Neuronal stem cell (in vitro differentiated cells): ENCODE results near the gene PTPN21.

Experiments
- DNase-seq: peaks from one replicate; pipeline ENCODE4 v3.0.0-alpha.2; 2013; ENCODE audit warnings: low spot score
- H2AFZ ChIP-seq: one replicate; pipeline ENCODE4 v1.6.1; 2013; ENCODE audit warnings: mild to moderate bottlenecking, low read length, inconsistent platforms
- H2AK5ac ChIP-seq: 2 replicates; pipeline ENCODE4 v1.6.1; 2013; ENCODE audit warnings: low read depth, mild to moderate bottlenecking, inconsistent platforms, low read length, moderate library complexity, mixed read lengths
- H2BK120ac ChIP-seq: 2 replicates; pipeline ENCODE4 v1.6.1; 2013; ENCODE audit warnings: low read depth, mild to moderate bottlenecking, inconsistent platforms, low read length, moderate library complexity, mixed read lengths
- H2BK12ac ChIP-seq: one replicate; pipeline ENCODE4 v1.6.1; 2013; ENCODE audit warnings: low read length, inconsistent platforms
- H2BK15ac ChIP-seq: 2 replicates; pipeline ENCODE4 v1.6.1; 2013; ENCODE audit warnings: mild to moderate bottlenecking, low read length, inconsistent platforms, mixed read lengths
- H2BK5ac ChIP-seq: one replicate; pipeline ENCODE4 v1.6.1; 2013; ENCODE audit warnings: inconsistent platforms, mild to moderate bottlenecking, low read length, moderate library complexity
- H3K14ac ChIP-seq: one replicate; pipeline ENCODE4 v1.6.1; 2013; ENCODE audit warnings: low read length, inconsistent platforms
- H3K18ac ChIP-seq: 2 replicates; pipeline ENCODE4 v1.6.1; 2013; ENCODE audit warnings: low read length, inconsistent platforms
- H3K23ac ChIP-seq: 2 replicates; pipeline ENCODE4 v1.6.1; 2013; ENCODE audit warnings: low read depth, mild to moderate bottlenecking, mixed read lengths, low read length, inconsistent platforms; ENCODE audit not compliant: poor library complexity
- H3K27ac ChIP-seq: replicated peaks from 3 replicates; pipeline ENCODE4 v1.5.1; 2013; ENCODE audit warnings: low read length, inconsistent platforms
- H3K27me3 ChIP-seq, 3 experiments: 2 replicates each; pipeline ENCODE4 v1.6.1; 2013; ENCODE audit warnings: low read length in 3 of 3, mild to moderate bottlenecking in 2 of 3, inconsistent platforms in 1 of 3, low read depth in 1 of 3, mixed read lengths in 1 of 3, moderate library complexity in 1 of 3; ENCODE audit not compliant: control insufficient read depth in 3 of 3, insufficient read depth in 3 of 3
- H3K36me3 ChIP-seq, 2 donors: replicated peaks in 1 of 2; 2 replicates each; pipeline ENCODE4 v1.6.1; 2013; ENCODE audit warnings: low read length in 2 of 2; ENCODE audit not compliant: control insufficient read depth in 2 of 2, insufficient read depth in 2 of 2
- H3K4ac ChIP-seq: 2 replicates; pipeline ENCODE4 v1.6.1; 2013; ENCODE audit warnings: inconsistent platforms, mild to moderate bottlenecking, low read length, moderate library complexity
- H3K4me1 ChIP-seq, 2 donors: 1 replicate in 1 of 2; 2 replicates in 1 of 2; pipeline ENCODE4 v1.6.1; 2013; ENCODE audit warnings: low read length in 2 of 2, low read depth in 1 of 2; ENCODE audit not compliant: control insufficient read depth in 2 of 2, insufficient read depth in 1 of 2
- H3K4me2 ChIP-seq: one replicate; pipeline ENCODE4 v1.6.1; 2013; ENCODE audit warnings: mild to moderate bottlenecking, low read length, inconsistent platforms; ENCODE audit not compliant: insufficient read depth, poor library complexity, severe bottlenecking
- H3K4me3 ChIP-seq, 2 donors: 2 replicates each; pipeline ENCODE4 v1.5.1; 2013; ENCODE audit warnings: low read length in 2 of 2, mild to moderate bottlenecking in 2 of 2, inconsistent platforms in 1 of 2, moderate library complexity in 1 of 2
- H3K79me1 ChIP-seq: one replicate; pipeline ENCODE4 v1.6.1; 2013; ENCODE audit warnings: low read depth, mild to moderate bottlenecking, inconsistent platforms, low read length, moderate library complexity
- H3K9ac ChIP-seq: one replicate; pipeline ENCODE4 v1.6.1; 2013; ENCODE audit warnings: mild to moderate bottlenecking, low read depth, low read length, inconsistent platforms; ENCODE audit not compliant: poor library complexity
- H3K9me3 ChIP-seq, 2 donors: replicated peaks in 1 of 2; 2 replicates each; pipeline versions ENCODE3 to v1.6.1; 2013; ENCODE audit warnings: low read length in 2 of 2, mild to moderate bottlenecking in 2 of 2, inconsistent platforms in 1 of 2, low read depth in 1 of 2, mixed read lengths in 1 of 2, moderate library complexity in 1 of 2; ENCODE audit not compliant: control insufficient read depth in 2 of 2, insufficient read depth in 1 of 2
- H4K8ac ChIP-seq: one replicate; pipeline ENCODE4 v1.6.1; 2013; ENCODE audit warnings: low read depth, mild to moderate bottlenecking, inconsistent platforms, low read length, moderate library complexity
- H4K91ac ChIP-seq: one replicate; pipeline ENCODE4 v1.6.1; 2013; ENCODE audit warnings: low read length, low read depth, mild to moderate bottlenecking, inconsistent platforms; ENCODE audit not compliant: poor library complexity
- WGBS, 2 donors: extraction: QIAGEN DNeasy Blood & Tissue Kit; methylation state at CpG; one replicate each; pipeline ENCODE4 v1.1.7; 2013; ENCODE audit warnings: missing lambda C conversion rate in 2 of 2, mixed read lengths in 1 of 2; ENCODE audit not compliant: insufficient read length in 2 of 2, insufficient replicate concordance in 1 of 2; ENCODE audit errors: extremely low coverage in 2 of 2; 5-methylcytosine and 5-hydroxymethylcytosine counted together

Gene PTPN21

DNA sequence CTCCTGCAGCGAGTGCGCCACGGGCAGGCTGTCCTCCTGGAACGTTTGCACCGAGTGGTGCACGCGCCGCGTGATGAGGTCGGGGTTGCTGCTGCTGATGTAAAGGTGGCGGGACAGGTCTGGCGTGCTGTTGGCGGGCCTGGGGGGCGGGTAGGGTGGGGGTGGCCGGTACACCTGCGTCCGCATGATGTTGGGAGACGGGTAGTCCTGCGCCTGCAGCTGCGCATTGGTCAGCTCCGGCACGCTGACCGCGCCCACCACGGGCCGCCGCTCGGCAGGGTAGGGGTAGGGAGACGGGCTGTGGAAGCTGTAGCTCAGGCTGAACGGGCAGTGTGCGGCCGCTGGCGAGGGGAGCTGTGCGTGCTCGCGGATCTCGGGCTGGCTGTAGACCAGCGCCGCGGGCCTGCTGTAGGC lies 75.2 kb downstream of the PTPN21 start:
- H2BK5ac ChIP-seq = no peak overlapping the region
- no peak for DNase-seq
- H3K27ac ChIP-seq = no peak overlapping the region
- no CpG with 5 or more reads among the region's 40 CpGs for WGBS, 2 donors
- no peaks in the 10 kb centered on the region for H3K4me1 ChIP-seq
- peak overlapping the region; percentile 7 for H4K8ac ChIP-seq
- no peak overlapping the region for H2AK5ac ChIP-seq
- peaks cover 44 to 75% of the 10 kb centered on the region in 2 donors for H3K36me3 ChIP-seq
- H3K14ac ChIP-seq = no peak overlapping the region
- H2BK15ac ChIP-seq = no peak overlapping the region
- H3K18ac ChIP-seq = peak overlapping the region; percentile 11
- H3K27me3 ChIP-seq = no peaks in the 10 kb centered on the region
- H2BK120ac ChIP-seq = no peak overlapping the region
- H3K23ac ChIP-seq = peak overlapping the region; percentile 32
- peak overlapping the region; percentile 59 for H3K4ac ChIP-seq
- H3K9me3 ChIP-seq = peaks cover 0 to 5% of the 10 kb centered on the region in 2 donors
- H3K4me2 ChIP-seq = no peak overlapping the region
- peaks cover 5% of the 10 kb centered on the region for H3K79me1 ChIP-seq
- no peak overlapping the region for H2AFZ ChIP-seq
- no peak overlapping the region for H2BK12ac ChIP-seq
- H3K9ac ChIP-seq = no peak overlapping the region
- H4K91ac ChIP-seq = no peak overlapping the region
- peak overlapping the region in 1 of 2 donors; percentile 18 for H3K4me3 ChIP-seq

DNA sequence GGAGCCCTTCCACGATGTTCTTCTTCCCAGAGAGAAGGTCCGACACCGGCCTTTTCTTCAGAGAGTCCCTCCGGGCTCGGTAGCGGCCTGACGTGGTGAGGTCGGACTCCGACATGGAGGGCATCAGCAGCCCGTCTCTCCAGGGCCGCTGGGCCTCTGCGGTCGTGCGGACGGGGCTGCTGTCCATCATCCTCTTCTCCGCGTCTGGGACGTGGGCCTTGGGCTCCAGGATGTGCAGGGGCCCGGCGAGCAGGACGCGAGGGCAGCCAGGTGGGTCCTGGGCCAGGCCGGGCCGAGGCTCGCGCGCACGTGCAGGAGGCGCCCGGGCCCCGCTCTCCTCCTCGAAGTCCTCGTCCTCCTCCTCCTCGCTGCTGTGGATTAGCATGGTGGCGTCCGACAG lies 75.9 kb downstream of the PTPN21 start:
- Histone ChIP-seq H3K79me1 (peaks cover 5% of the 10 kb centered on the region), H4K8ac (no peak overlapping the region), H3K4me2 (no peak overlapping the region), H2AFZ (no peak overlapping the region), H3K14ac (no peak overlapping the region), H2BK5ac (no peak overlapping the region), H3K9ac (no peak overlapping the region), H2BK120ac (no peak overlapping the region), H3K4me3 (no peak overlapping the region), H4K91ac (no peak overlapping the region), H3K27ac (no peak overlapping the region), H3K36me3 (peaks cover 44 to 76% of the 10 kb centered on the region in 2 donors), H3K9me3 (peaks cover 0 to 5% of the 10 kb centered on the region in 2 donors), H3K27me3 (no peaks in the 10 kb centered on the region), H3K4ac (no peak overlapping the region), H2AK5ac (no peak overlapping the region), H3K4me1 (no peaks in the 10 kb centered on the region), H2BK12ac (no peak overlapping the region), H3K18ac (no peak overlapping the region), H2BK15ac (no peak overlapping the region), H3K23ac (no peak overlapping the region)
- no CpG with 5 or more reads among the region's 36 CpGs for WGBS, 2 donors
- no peak for DNase-seq

DNA sequence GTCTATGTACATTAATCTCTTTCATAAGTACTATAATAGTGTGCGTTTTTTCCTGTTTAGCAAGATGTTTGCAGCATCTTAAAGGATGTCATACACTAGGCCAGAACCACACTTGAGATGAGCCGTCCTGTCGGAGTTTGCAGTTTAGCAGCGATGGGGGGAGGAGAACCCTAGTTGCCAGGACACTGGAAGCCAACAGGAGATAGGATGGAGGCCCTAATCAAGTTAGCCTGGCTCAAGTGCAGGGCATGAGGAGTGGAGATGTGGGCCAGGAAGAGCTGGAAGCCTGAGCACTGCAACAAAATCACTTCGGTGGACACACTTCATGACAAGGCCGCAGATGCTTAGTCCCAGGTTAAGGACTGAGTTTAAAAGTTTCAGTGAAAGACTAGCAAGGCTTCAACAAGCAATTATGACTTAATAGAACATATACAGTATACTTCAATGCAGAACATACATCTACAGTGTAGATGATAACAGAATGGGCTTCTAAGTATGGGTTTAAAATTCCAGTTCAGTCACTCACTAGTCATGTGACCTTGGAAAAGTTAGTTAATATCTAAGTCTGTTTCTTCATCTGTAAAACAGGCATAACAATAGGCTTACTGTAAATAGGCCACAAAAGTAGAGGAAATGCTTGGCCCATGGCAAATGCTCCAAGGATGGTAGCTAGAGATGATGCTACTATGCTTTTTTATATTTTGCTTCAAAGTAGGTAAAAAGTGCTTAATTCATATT lies 77.1 kb downstream of the PTPN21 start:
- no CpG with 5 or more reads among the region's 6 CpGs for WGBS, 2 donors
- no peak overlapping the region for H3K9ac ChIP-seq
- no peak overlapping the region for H2AK5ac ChIP-seq
- H3K27ac ChIP-seq = no peak overlapping the region
- H3K79me1 ChIP-seq = peaks cover 5% of the 10 kb centered on the region
- no peaks in the 10 kb centered on the region for H3K27me3 ChIP-seq
- H2BK15ac ChIP-seq = no peak overlapping the region
- H4K91ac ChIP-seq = no peak overlapping the region
- no peak overlapping the region for H3K4ac ChIP-seq
- H3K9me3 ChIP-seq = peaks cover 0 to 5% of the 10 kb centered on the region in 2 donors
- no peak overlapping the region for H2BK5ac ChIP-seq
- no peak overlapping the region for H4K8ac ChIP-seq
- H2BK120ac ChIP-seq = no peak overlapping the region
- H2AFZ ChIP-seq = no peak overlapping the region
- no peaks in the 10 kb centered on the region for H3K4me1 ChIP-seq
- no peak overlapping the region for H3K4me2 ChIP-seq
- DNase-seq = no peak
- H2BK12ac ChIP-seq = no peak overlapping the region
- H3K36me3 ChIP-seq = peaks cover 42 to 80% of the 10 kb centered on the region in 2 donors
- no peak overlapping the region for H3K4me3 ChIP-seq
- H3K14ac ChIP-seq = no peak overlapping the region
- H3K18ac ChIP-seq = no peak overlapping the region
- no peak overlapping the region for H3K23ac ChIP-seq

DNA sequence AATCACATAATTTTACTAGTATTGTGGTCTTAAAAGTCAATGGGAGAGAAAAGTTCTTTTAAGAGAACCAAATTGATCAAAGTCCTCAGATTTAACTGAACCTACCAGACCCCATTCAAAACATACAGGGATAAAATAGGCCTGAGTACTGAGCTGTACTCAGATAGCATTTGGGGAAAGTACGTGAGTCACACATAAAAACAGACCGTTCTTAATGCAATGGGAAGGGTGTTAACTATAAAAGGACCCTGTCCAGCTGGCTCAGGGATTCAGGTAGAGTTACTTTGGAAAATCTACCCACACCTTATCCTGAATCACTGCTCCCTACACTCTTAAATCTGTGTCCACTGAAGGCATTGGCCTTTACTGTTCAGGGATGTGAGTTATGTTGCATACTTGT lies 78.0 kb downstream of the PTPN21 start:
- Histone ChIP-seq H3K14ac (no peak overlapping the region), H3K18ac (no peak overlapping the region), H3K27me3 (no peaks in the 10 kb centered on the region), H3K4me2 (no peak overlapping the region), H3K9me3 (peaks cover 0 to 5% of the 10 kb centered on the region in 2 donors), H3K9ac (no peak overlapping the region), H3K4me1 (no peaks in the 10 kb centered on the region), H3K23ac (no peak overlapping the region), H3K79me1 (peaks cover 5% of the 10 kb centered on the region), H2AK5ac (no peak overlapping the region), H2BK15ac (no peak overlapping the region), H2BK120ac (no peak overlapping the region), H2BK12ac (no peak overlapping the region), H2BK5ac (no peak overlapping the region), H4K8ac (no peak overlapping the region), H3K27ac (no peak overlapping the region), H3K4me3 (no peak overlapping the region), H3K36me3 (peaks cover 42 to 87% of the 10 kb centered on the region in 2 donors), H3K4ac (no peak overlapping the region), H2AFZ (no peak overlapping the region), H4K91ac (no peak overlapping the region)
- WGBS, 2 donors = no CpG with 5 or more reads among the region's 2 CpGs
- no peak for DNase-seq
